ENCODE data around the gene GRHL1.

Gene GRHL1

DNA sequence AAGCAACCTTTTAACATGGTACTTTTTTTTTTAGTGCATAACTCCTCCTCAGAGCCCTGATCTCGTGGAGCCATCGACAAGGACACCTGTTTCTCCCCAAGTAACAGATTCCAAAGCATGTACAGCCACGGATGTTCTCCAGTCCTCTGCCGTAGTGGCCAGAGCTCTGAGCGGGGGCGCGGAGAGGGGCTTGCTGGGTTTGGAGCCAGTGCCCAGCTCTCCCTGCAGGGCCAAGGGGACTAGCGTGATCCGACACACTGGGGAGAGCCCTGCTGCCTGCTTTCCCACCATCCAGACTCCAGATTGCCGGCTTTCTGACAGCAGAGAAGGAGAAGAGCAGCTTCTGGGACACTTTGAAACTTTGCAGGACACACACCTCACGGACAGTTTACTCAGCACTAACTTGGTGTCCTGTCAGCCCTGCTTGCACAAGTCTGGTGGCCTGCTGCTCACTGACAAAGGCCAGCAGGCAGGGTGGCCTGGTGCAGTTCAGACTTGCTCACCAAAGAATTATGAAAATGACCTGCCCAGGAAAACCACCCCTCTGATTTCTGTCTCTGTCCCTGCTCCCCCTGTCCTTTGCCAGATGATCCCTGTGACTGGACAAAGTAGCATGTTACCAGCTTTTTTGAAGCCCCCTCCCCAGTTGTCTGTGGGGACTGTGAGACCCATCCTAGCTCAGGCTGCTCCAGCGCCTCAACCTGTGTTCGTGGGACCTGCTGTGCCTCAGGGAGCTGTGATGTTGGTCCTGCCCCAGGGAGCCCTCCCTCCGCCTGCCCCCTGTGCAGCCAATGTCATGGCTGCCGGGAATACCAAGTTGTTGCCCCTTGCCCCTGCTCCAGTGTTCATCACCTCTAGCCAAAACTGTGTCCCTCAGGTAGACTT lies 96.4 kb downstream of the GRHL1 start:
- DNase-seq = no peak

DNA sequence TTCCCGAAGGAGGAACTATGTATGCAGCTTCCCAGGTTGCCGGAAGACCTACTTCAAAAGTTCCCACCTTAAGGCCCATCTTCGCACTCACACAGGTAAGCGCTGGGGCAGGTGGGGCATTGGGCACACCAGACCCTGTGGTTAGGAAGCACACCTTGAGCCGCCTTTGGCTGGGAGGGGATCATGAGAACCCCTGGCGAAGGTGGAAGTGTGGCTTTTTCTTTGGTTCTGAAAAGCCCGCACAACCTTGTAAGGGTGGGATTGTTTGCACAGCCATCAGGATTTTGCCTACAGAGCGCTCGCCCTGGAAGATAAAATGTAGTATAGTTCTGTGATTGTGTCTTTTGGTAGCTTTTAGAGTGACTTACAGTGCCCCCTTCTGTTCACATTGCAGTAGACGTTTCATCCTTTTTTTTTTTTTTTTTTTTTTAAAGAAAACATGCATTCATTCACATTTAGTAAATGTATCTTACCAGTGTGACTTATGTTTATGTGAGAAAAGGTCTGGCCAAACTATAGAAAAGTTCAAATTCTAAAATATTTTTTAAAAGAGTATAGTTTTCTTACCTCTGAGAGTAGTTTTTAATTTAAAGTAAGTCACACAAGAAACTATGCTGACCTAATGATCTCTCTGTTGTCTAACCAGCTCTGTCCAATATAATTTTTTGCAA lies 97.1 kb downstream of the GRHL1 start:
- no peak for DNase-seq

Data from activated CD4-positive, alpha-beta T cell treated with anti-CD3 and anti-CD28 coated beads for 48 hours (primary cell).